Cardiac muscle cell (in vitro differentiated cells and primary cell): ENCODE results near the gene SH2D1B. TPM values are rescaled to one million over a fixed set of nuclear protein-coding genes. Genes with fewer than 3 reads are reported as not detected.

ENCODE experiments used
- DNase-seq, 2 donors: peaks; one replicate each; pipeline versions ENCODE4 v3.0.0 to v3.0.0-alpha.2; 2010 to 2017; ENCODE audit warnings: low read depth in 1 of 2, low spot score in 1 of 2
- H3K27ac ChIP-seq: fragments of 200-600 bp; sonication (generic); 2 replicates; pipeline ENCODE4 v1.5.1; 2016
- H3K27me3 ChIP-seq: fragments of 200-600 bp; sonication (generic); 2 replicates; pipeline ENCODE4 v1.6.0; 2016; ENCODE audit warnings: control low read depth
- H3K36me3 ChIP-seq: fragments of 200-600 bp; sonication (generic); 2 replicates; pipeline ENCODE4 v1.5.1; 2016; ENCODE audit warnings: control low read depth
- H3K4me1 ChIP-seq: fragments of 200-600 bp; sonication (generic); 2 replicates; pipeline ENCODE4 v1.8.1; 2017; ENCODE audit warnings: low read depth, mild to moderate bottlenecking, mixed run types
- H3K4me3 ChIP-seq: fragments of 200-600 bp; sonication (generic); 2 replicates; pipeline ENCODE4 v1.5.1; 2016; ENCODE audit warnings: mild to moderate bottlenecking
- H3K9me3 ChIP-seq: fragments of 200-600 bp; sonication (generic); 2 replicates; pipeline ENCODE4 v1.5.1; 2017; ENCODE audit warnings: low read depth, mild to moderate bottlenecking, control low read depth
- CTCF ChIP-seq: IDR thresholded peaks from 2 replicates; pipeline ENCODE4 v1.5.1; 2012; ENCODE audit warnings: low read depth, mild to moderate bottlenecking, low read length
- polyA plus RNA-seq: library from polyadenylated mRNA; unstranded; fragments of >200 nt; fragmentation: Nextera tagmentation; extraction: Ambion mirVana; gene quantifications from 2 replicates; pipeline ENCODE4 v1.2.1, GENCODE V29; 2016
- total RNA-seq: library from RNA; depleted of rRNA; stranded (reverse); fragments of >200 nt; gene quantifications from 2 replicates; pipeline ENCODE4 v1.2.3, GENCODE V29; 2016

The SH2D1B gene
- total and polyA plus RNA-seq, 2 experiments from 2014 or later: 0.06 to 0.26 TPM

- Histone ChIP-seq H3K36me3 (no peaks in the 10 kb centered on the region), H3K27ac (no peak overlapping the region), H3K27me3 (no peaks in the 10 kb centered on the region), H3K4me3 (no peak overlapping the region), H3K4me1 (no peaks in the 10 kb centered on the region), H3K9me3 (no peaks in the 10 kb centered on the region)
- no peak for DNase-seq
- TF ChIP-seq CTCF: no peak
Measured at GRCh38 chr1:162385280-162385623, 26.7 kb downstream of the SH2D1B start.

GRCh38 chr1:162384601-162385279 lies 27.2 kb downstream of the SH2D1B start:
- no peak for TF ChIP-seq CTCF
- no peaks in the 10 kb centered on the region for H3K36me3 ChIP-seq
- H3K4me3 ChIP-seq: no peak overlapping the region
- H3K9me3 ChIP-seq: no peaks in the 10 kb centered on the region
- no peaks in the 10 kb centered on the region for H3K4me1 ChIP-seq
- no peak for DNase-seq
- H3K27me3 ChIP-seq: no peaks in the 10 kb centered on the region
- H3K27ac ChIP-seq: no peak overlapping the region

DNA sequence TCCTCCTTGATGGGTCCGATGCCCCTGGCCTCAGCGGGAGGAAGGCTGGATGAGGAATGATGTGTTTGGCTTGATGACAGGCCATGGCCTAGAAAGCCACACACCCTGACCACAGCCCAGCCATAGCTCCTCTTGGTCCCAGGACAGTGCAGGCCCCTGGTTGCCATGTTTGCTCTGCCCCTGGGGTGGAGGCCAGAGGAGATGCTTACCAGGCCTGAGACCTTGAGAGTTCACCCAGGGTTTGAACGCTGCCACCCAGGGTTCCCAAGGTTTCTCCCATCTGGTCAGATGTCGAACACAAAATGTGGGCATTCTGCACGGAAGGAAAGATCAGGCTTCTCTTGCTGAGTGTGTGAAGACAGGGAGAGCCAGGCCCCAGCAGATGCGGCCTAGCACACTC lies 27.8 kb downstream of the SH2D1B start:
- Histone ChIP-seq H3K27me3 (no peaks in the 10 kb centered on the region), H3K4me1 (no peaks in the 10 kb centered on the region), H3K27ac (no peak overlapping the region), H3K4me3 (no peak overlapping the region), H3K9me3 (no peaks in the 10 kb centered on the region), H3K36me3 (no peaks in the 10 kb centered on the region)
- no peak for DNase-seq
- no peak for TF ChIP-seq CTCF

GRCh38 chr1:162383516-162383915 lies 28.4 kb downstream of the SH2D1B start:
- no peak for DNase-seq
- H3K27me3 ChIP-seq: no peaks in the 10 kb centered on the region
- no peak overlapping the region for H3K27ac ChIP-seq
- H3K36me3 ChIP-seq: no peaks in the 10 kb centered on the region
- TF ChIP-seq CTCF: no peak
- no peaks in the 10 kb centered on the region for H3K9me3 ChIP-seq
- no peaks in the 10 kb centered on the region for H3K4me1 ChIP-seq
- no peak overlapping the region for H3K4me3 ChIP-seq

DNA sequence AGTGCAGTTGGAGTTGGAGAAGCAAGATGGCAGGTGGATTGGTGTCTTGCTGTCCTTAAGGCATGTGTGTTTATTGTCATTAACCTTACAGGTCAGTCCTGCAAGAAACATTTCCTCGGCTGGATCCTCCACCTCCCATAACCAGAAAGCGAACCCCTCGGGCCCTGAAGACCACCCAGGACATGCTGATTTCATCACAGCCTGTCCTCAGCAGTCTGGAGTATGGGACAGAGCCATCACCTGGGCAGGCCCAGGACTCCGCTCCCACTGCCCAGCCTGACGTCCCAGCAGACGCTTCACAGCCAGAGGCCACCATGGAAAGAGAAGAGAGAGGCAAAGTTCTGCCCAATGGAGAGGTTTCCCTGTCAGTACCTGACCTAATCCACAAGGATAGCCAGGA lies 28.8 kb downstream of the SH2D1B start:
- H3K27ac ChIP-seq: no peak overlapping the region
- H3K9me3 ChIP-seq: no peaks in the 10 kb centered on the region
- H3K4me3 ChIP-seq: no peak overlapping the region
- TF ChIP-seq CTCF: no peak
- no peaks in the 10 kb centered on the region for H3K4me1 ChIP-seq
- H3K36me3 ChIP-seq: no peaks in the 10 kb centered on the region
- no peak for DNase-seq
- no peaks in the 10 kb centered on the region for H3K27me3 ChIP-seq
